Keratinocyte (primary cell): ENCODE data around the gene TCP11L2. TPM values are rescaled to one million over a fixed set of nuclear protein-coding genes. Genes with fewer than 3 reads are reported as not detected.

Source experiments
- DNase-seq: peaks from one replicate; pipeline ENCODE4 v3.0.0-alpha.2; 2011; ENCODE audit warnings: low read depth, missing footprints, low spot score
- FAIRE-seq: peaks from 2 replicates; lab custom pipeline; 2011; peaks lifted over from hg19 to GRCh38; lab: Jason Lieb, UNC
- H2AFZ ChIP-seq: 2 replicates; pipeline ENCODE4 v1.6.0; 2012; ENCODE audit warnings: low read length, control low read depth, inconsistent platforms; ENCODE audit not compliant: control insufficient read depth
- H3K27ac ChIP-seq: 2 replicates; pipeline ENCODE4 v1.5.1; 2011; ENCODE audit warnings: low read length; ENCODE audit not compliant: control insufficient read depth, insufficient read depth
- H3K27me3 ChIP-seq: 3 replicates; pipeline ENCODE4 v1.6.0; 2011; ENCODE audit warnings: low read length; ENCODE audit not compliant: control insufficient read depth, insufficient read depth; ENCODE audit errors: extremely low read depth
- H3K36me3 ChIP-seq, 2 experiments: 2 replicates in 1 of 2; 3 replicates in 1 of 2; pipeline ENCODE4 v1.5.1; 2011; ENCODE audit warnings: low read length in 2 of 2, mild to moderate bottlenecking in 1 of 2; ENCODE audit not compliant: control insufficient read depth in 2 of 2, insufficient read depth in 2 of 2; ENCODE audit errors: extremely low read depth in 1 of 2
- H3K4me1 ChIP-seq: 3 replicates; pipeline ENCODE4 v1.5.1; 2011; ENCODE audit warnings: low read length; ENCODE audit not compliant: control insufficient read depth, insufficient read depth; ENCODE audit errors: extremely low read depth
- H3K4me2 ChIP-seq: 3 replicates; pipeline ENCODE4 v1.6.0; 2011; ENCODE audit warnings: low read depth, low read length; ENCODE audit not compliant: control insufficient read depth, insufficient read depth; ENCODE audit errors: extremely low read depth
- H3K4me3 ChIP-seq, 3 experiments: fragments of 200-600 bp in 1 of 3; sonication (generic) in 1 of 3; 2 replicates in 2 of 3; 3 replicates in 1 of 3; pipeline ENCODE4 v1.5.1; 2011 to 2016; ENCODE audit warnings: low read length in 3 of 3, mild to moderate bottlenecking in 3 of 3, control low read depth in 2 of 3, inconsistent platforms in 1 of 3, low read depth in 1 of 3, mixed read lengths in 1 of 3, mixed run types in 1 of 3, moderate library complexity in 1 of 3; ENCODE audit not compliant: control insufficient read depth in 2 of 3, insufficient read depth in 2 of 3; ENCODE audit errors: extremely low read depth in 1 of 3
- H3K79me2 ChIP-seq: 2 replicates; pipeline ENCODE4 v1.6.0; 2012; ENCODE audit warnings: low read length; ENCODE audit not compliant: control insufficient read depth, insufficient read depth
- H3K9ac ChIP-seq: 3 replicates; pipeline ENCODE4 v1.6.0; 2011; ENCODE audit warnings: low read length; ENCODE audit not compliant: control insufficient read depth, insufficient read depth; ENCODE audit errors: extremely low read depth
- H3K9me1 ChIP-seq: 3 replicates; pipeline ENCODE4 v1.6.0; 2011; ENCODE audit warnings: low read length; ENCODE audit not compliant: control insufficient read depth, insufficient read depth; ENCODE audit errors: extremely low read depth
- H3K9me3 ChIP-seq: 2 replicates; pipeline ENCODE4 v1.5.1; 2012; ENCODE audit warnings: low read depth, low read length; ENCODE audit not compliant: control insufficient read depth
- H4K20me1 ChIP-seq: 3 replicates; pipeline ENCODE4 v1.6.0; 2011; ENCODE audit warnings: low read length; ENCODE audit not compliant: control insufficient read depth, insufficient read depth; ENCODE audit errors: extremely low read depth
- CTCF ChIP-seq, 3 experiments: IDR thresholded peaks in 1 of 3; conservative IDR thresholded peaks in 1 of 3; optimal IDR thresholded peaks in 1 of 3; 2 replicates in 2 of 3; 3 replicates in 1 of 3; pipeline versions ENCODE3 to v1.5.1; 2011; ENCODE audit warnings: low read length in 3 of 3, mild to moderate bottlenecking in 3 of 3, moderate library complexity in 2 of 3, control low read depth in 1 of 3, inconsistent platforms in 1 of 3; ENCODE audit not compliant: insufficient read depth in 2 of 3; ENCODE audit errors: extremely low read depth in 1 of 3
- EZH2 ChIP-seq: IDR thresholded peaks from one replicate; pipeline ENCODE4 v1.6.1; 2012; ENCODE audit warnings: inconsistent platforms, mild to moderate bottlenecking, low read length, moderate library complexity
- dilution Hi-C: fragments of 300-500 bp; cut with MboI; formaldehyde crosslinking; loops from one replicate; pipeline ENCODE4 v1.7.0; 2020; ENCODE audit warnings: low sequenced_read_pairs; ENCODE audit not compliant: extremely low pct_ligation_motif_present
- polyA plus RNA-seq, 5 experiments: library from polyadenylated mRNA; depleted of rRNA in 3 of 5; stranded (reverse) in 3 of 5; stranded (forward) in 1 of 5; unstranded in 1 of 5; fragments of >200 nt; gene quantifications; 1 replicate in 1 of 5; 2 replicates in 3 of 5; 3 replicates in 1 of 5; pipeline versions ENCODE4 v1.2.1 to v1.2.3, GENCODE V29; 2011 to 2012; ENCODE audit warnings: missing spikeins in 2 of 5, low read depth in 1 of 5, low replicate concordance in 1 of 5

TCP11L2 gene
- polyA plus RNA-seq, 1 donor (not counting 4 experiments of a cell fraction or from before 2014, with no cell fraction given), result 6.1 TPM

- DNase-seq (no peak), FAIRE-seq (no peak)
- Histone ChIP-seq H3K36me3 (peaks cover 0 to 3% of the 10 kb centered on the region in 2 experiments), H3K9me1 (no peaks in the 10 kb centered on the region), H3K27me3 (no peaks in the 10 kb centered on the region), H3K4me1 (no peaks in the 10 kb centered on the region), H3K4me2 (no peak overlapping the region), H3K4me3 (no peak overlapping the region), H3K27ac (no peak overlapping the region), H3K9me3 (no peaks in the 10 kb centered on the region), H4K20me1 (no peaks in the 10 kb centered on the region), H3K79me2 (no peaks in the 10 kb centered on the region), H2AFZ (no peak overlapping the region), H3K9ac (no peak overlapping the region)
- TF ChIP-seq CTCF (optimal IDR thresholded peaks at IDR 0.05 in 1 of 3, IDR thresholded peaks at IDR 0.05 in 1 of 3, conservative IDR thresholded peaks at IDR 0.05 in 1 of 3; ENCODE audit: extremely low read depth in 1 of 3, insufficient read depth in 2 of 3, low read length in 3 of 3), result no peak
- no peak for TF ChIP-seq EZH2
- dilution Hi-C loops, result no loop called here
Measured at GRCh38 chr12:106333756-106334155, 31.2 kb downstream of the TCP11L2 start.

- Histone ChIP-seq H2AFZ (no peak overlapping the region), H3K27me3 (no peaks in the 10 kb centered on the region), H3K4me2 (no peak overlapping the region), H3K4me3 (no peak overlapping the region), H3K27ac (no peak overlapping the region), H3K36me3 (no peaks in the 10 kb centered on the region), H3K79me2 (no peaks in the 10 kb centered on the region), H3K9me3 (no peaks in the 10 kb centered on the region), H3K4me1 (peaks cover 11% of the 10 kb centered on the region), H3K9ac (no peak overlapping the region), H4K20me1 (no peaks in the 10 kb centered on the region), H3K9me1 (no peaks in the 10 kb centered on the region)
- DNase-seq, result no peak
- FAIRE-seq, result no peak
- TF ChIP-seq CTCF (optimal IDR thresholded peaks at IDR 0.05 in 1 of 3, IDR thresholded peaks at IDR 0.05 in 1 of 3, conservative IDR thresholded peaks at IDR 0.05 in 1 of 3; ENCODE audit: extremely low read depth in 1 of 3, insufficient read depth in 2 of 3, low read length in 3 of 3) (no peak), EZH2 (no peak)
- dilution Hi-C loops, result no loop called here
Measured at GRCh38 chr12:106341086-106341877, 38.7 kb downstream of the TCP11L2 start.
